H9 (cell line): ENCODE measurements around the gene DNAH11. TPM values are rescaled to one million over a fixed set of nuclear protein-coding genes. Genes with fewer than 3 reads are reported as not detected.

ENCODE experiments used
- DNase-seq: peaks from one replicate; pipeline ENCODE4 v3.0.0-alpha.2; 2017
- H2AFZ ChIP-seq: one replicate; pipeline ENCODE4 v1.6.1; 2013; ENCODE audit warnings: mild to moderate bottlenecking, low read length, control low read depth, moderate library complexity
- H2AK5ac ChIP-seq: 2 replicates; pipeline ENCODE4 v1.6.1; 2013; ENCODE audit warnings: low read length, control low read depth, mixed read lengths; ENCODE audit not compliant: insufficient read length
- H2BK120ac ChIP-seq: one replicate; pipeline ENCODE4 v1.6.1; 2013; ENCODE audit warnings: low read depth, mild to moderate bottlenecking, low read length, control low read depth, inconsistent platforms; ENCODE audit not compliant: poor library complexity, severe bottlenecking
- H2BK12ac ChIP-seq: 2 replicates; pipeline ENCODE4 v1.6.1; 2013; ENCODE audit warnings: low read length, control low read depth, mixed read lengths, low read depth; ENCODE audit not compliant: insufficient read length
- H2BK15ac ChIP-seq: 2 replicates; pipeline ENCODE4 v1.6.1; 2013; ENCODE audit warnings: low read depth, low read length, control low read depth
- H2BK20ac ChIP-seq: one replicate; pipeline ENCODE4 v1.6.1; 2013; ENCODE audit warnings: low read depth, mild to moderate bottlenecking, low read length, control low read depth, inconsistent platforms; ENCODE audit not compliant: poor library complexity, severe bottlenecking
- H2BK5ac ChIP-seq: 2 replicates; pipeline ENCODE4 v1.6.1; 2013; ENCODE audit warnings: low read length, control low read depth, mixed read lengths; ENCODE audit not compliant: insufficient read length
- H3K14ac ChIP-seq: 2 replicates; pipeline ENCODE4 v1.6.1; 2013; ENCODE audit warnings: low read length, control low read depth; ENCODE audit not compliant: insufficient read depth
- H3K18ac ChIP-seq: 2 replicates; pipeline ENCODE4 v1.6.1; 2013; ENCODE audit warnings: low read depth, mild to moderate bottlenecking, mixed read lengths, low read length, control low read depth; ENCODE audit not compliant: insufficient read length
- H3K23ac ChIP-seq: 2 replicates; pipeline ENCODE4 v1.6.1; 2013; ENCODE audit warnings: low read length, control low read depth, mixed read lengths, low read depth; ENCODE audit not compliant: insufficient read length
- H3K23me2 ChIP-seq: 2 replicates; pipeline ENCODE4 v1.6.1; 2013; ENCODE audit warnings: low read depth, mild to moderate bottlenecking, mixed read lengths, low read length, control low read depth; ENCODE audit not compliant: insufficient read length, poor library complexity, severe bottlenecking
- H3K27ac ChIP-seq: 2 replicates; pipeline ENCODE4 v1.5.1; 2013; ENCODE audit warnings: low read length, control low read depth, mixed read lengths, low read depth; ENCODE audit not compliant: insufficient read length
- H3K27me3 ChIP-seq: 2 replicates; pipeline ENCODE4 v1.6.1; 2013; ENCODE audit warnings: low read length, control low read depth, inconsistent platforms; ENCODE audit not compliant: insufficient read depth
- H3K4ac ChIP-seq: 2 replicates; pipeline ENCODE4 v1.6.1; 2013; ENCODE audit warnings: low read depth, mild to moderate bottlenecking, control low read depth, inconsistent platforms, low read length, moderate library complexity
- H3K4me1 ChIP-seq: 2 replicates; pipeline ENCODE4 v1.6.1; 2013; ENCODE audit warnings: low read length, control low read depth, inconsistent platforms; ENCODE audit not compliant: insufficient read depth
- H3K4me2 ChIP-seq: 2 replicates; pipeline ENCODE4 v1.6.1; 2013; ENCODE audit warnings: low read length, control low read depth, mixed read lengths; ENCODE audit not compliant: insufficient read length, insufficient read depth
- H3K56ac ChIP-seq: 2 replicates; pipeline ENCODE4 v1.6.1; 2013; ENCODE audit warnings: low read depth, mild to moderate bottlenecking, mixed read lengths, low read length, control low read depth; ENCODE audit not compliant: insufficient read length
- H3K79me1 ChIP-seq: 2 replicates; pipeline ENCODE4 v1.6.1; 2013; ENCODE audit warnings: low read depth, mild to moderate bottlenecking, moderate library complexity, low read length, control low read depth, inconsistent platforms; ENCODE audit not compliant: insufficient read depth, poor library complexity, severe bottlenecking
- H3K79me2 ChIP-seq: 2 replicates; pipeline ENCODE4 v1.6.1; 2013; ENCODE audit warnings: low read length, control low read depth, inconsistent platforms; ENCODE audit not compliant: insufficient read depth
- H3K9ac ChIP-seq: 2 replicates; pipeline ENCODE4 v1.6.1; 2013; ENCODE audit warnings: low read length, control low read depth, mixed read lengths; ENCODE audit not compliant: insufficient read length; ENCODE audit errors: extremely low read depth
- H3K9me3 ChIP-seq: one replicate; pipeline ENCODE4 v1.6.1; 2013; ENCODE audit warnings: low read depth, low read length, inconsistent platforms; ENCODE audit not compliant: control insufficient read depth
- H3T11ph ChIP-seq: one replicate; pipeline ENCODE4 v1.6.1; 2013; ENCODE audit warnings: mild to moderate bottlenecking, low read length, control low read depth, inconsistent platforms
- H4K20me1 ChIP-seq: one replicate; pipeline ENCODE4 v1.6.1; 2013; ENCODE audit not compliant: control insufficient read depth, insufficient read length, insufficient read depth
- H4K5ac ChIP-seq: 2 replicates; pipeline ENCODE4 v1.6.1; 2013; ENCODE audit warnings: low read depth, mild to moderate bottlenecking, mixed read lengths, low read length, control low read depth; ENCODE audit not compliant: insufficient read length
- H4K8ac ChIP-seq: replicated peaks from 2 replicates; pipeline ENCODE4 v1.6.1; 2013; ENCODE audit warnings: low read length, control low read depth, mixed read lengths, low read depth; ENCODE audit not compliant: insufficient read length
- H4K91ac ChIP-seq: 2 replicates; pipeline ENCODE4 v1.6.1; 2013; ENCODE audit warnings: low read depth, mild to moderate bottlenecking, moderate library complexity, mixed read lengths, low read length, control low read depth; ENCODE audit not compliant: insufficient read length
- H3K27ac Mint-ChIP-seq, 3 experiments: 2 replicates in 2 of 3; 3 replicates in 1 of 3; pipeline ENCODE4 v1.8.0; 2020 to 2021; ENCODE audit warnings: mixed read lengths in 3 of 3, mild to moderate bottlenecking in 1 of 3, moderate library complexity in 1 of 3
- H3K27me3 Mint-ChIP-seq: 2 replicates; pipeline ENCODE4 v1.8.0; 2021; ENCODE audit warnings: low read depth, mild to moderate bottlenecking, moderate library complexity, mixed read lengths
- H3K36me3 Mint-ChIP-seq, 3 experiments: 2 replicates in 2 of 3; 3 replicates in 1 of 3; pipeline ENCODE4 v1.8.0; 2020 to 2021; ENCODE audit warnings: low read depth in 3 of 3, mixed read lengths in 3 of 3; ENCODE audit not compliant: insufficient read depth in 1 of 3
- H3K4me1 Mint-ChIP-seq, 2 experiments: 2 replicates each; pipeline ENCODE4 v1.8.0; 2020; ENCODE audit warnings: mixed read lengths in 2 of 2
- H3K4me3 Mint-ChIP-seq, 2 experiments: 2 replicates in 1 of 2; 3 replicates in 1 of 2; pipeline ENCODE4 v1.8.0; 2020 to 2021; ENCODE audit warnings: mild to moderate bottlenecking in 2 of 2, mixed read lengths in 2 of 2, moderate library complexity in 1 of 2
- H3K9me3 Mint-ChIP-seq, 2 experiments: 2 replicates in 1 of 2; 3 replicates in 1 of 2; pipeline ENCODE4 v1.8.0; 2020; ENCODE audit warnings: mild to moderate bottlenecking in 2 of 2, mixed read lengths in 2 of 2, moderate library complexity in 1 of 2
- CTCF ChIP-seq: fragments of 200-600 bp; sonication (generic); conservative IDR thresholded peaks from 3 replicates; pipeline ENCODE4 v1.8.0; 2021; ENCODE audit warnings: antibody characterized with exemption, mild to moderate bottlenecking
- WGBS: extraction: QIAGEN DNeasy Blood & Tissue Kit; methylation state at CpG from one replicate; pipeline ENCODE4 v1.1.7; 2013; ENCODE audit warnings: missing lambda C conversion rate, low lambda C conversion rate, mixed read lengths; ENCODE audit not compliant: insufficient read length; ENCODE audit errors: extremely low coverage; 5-methylcytosine and 5-hydroxymethylcytosine counted together
- total RNA-seq: library from RNA; stranded (reverse); gene quantifications from 2 replicates; pipeline ENCODE4 v1.2.1, GENCODE V29; 2021

Gene DNAH11
- total RNA-seq, 1 experiment from 2014 or later, result 2.5 TPM

DNA sequence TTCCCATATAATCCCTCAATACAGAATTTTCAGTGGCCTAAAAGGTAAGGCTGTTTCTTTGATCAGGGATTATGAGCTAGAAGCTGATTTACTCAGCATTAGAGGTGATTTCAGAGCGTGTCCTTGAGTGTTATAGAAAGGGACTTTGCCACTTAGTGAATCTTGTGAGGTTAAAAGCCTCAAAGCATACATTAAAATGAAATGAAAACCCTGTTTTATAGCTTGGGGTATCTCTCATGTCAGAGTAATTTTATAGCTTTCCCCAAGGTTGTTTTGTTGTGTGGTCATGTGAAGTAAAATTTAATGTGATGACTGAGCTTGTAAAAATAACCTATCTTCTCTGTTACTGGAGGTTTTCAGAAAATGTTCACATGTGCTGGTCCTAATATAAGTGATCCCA is 204.1 kb downstream of the DNAH11 start:
- Histone ChIP-seq H3K23me2 (no peaks in the 10 kb centered on the region), H2BK5ac (no peak overlapping the region), H2BK15ac (no peak overlapping the region), H2BK120ac (no peak overlapping the region), H2AK5ac (no peak overlapping the region), H3T11ph (no peak overlapping the region), H3K56ac (no peak overlapping the region), H3K27me3 (no peaks in the 10 kb centered on the region), H3K27ac (no peak overlapping the region), H3K9me3 (no peaks in the 10 kb centered on the region), H3K9ac (no peak overlapping the region), H4K8ac (no peak overlapping the region), H3K4ac (no peak overlapping the region), H2BK20ac (no peak overlapping the region), H3K79me2 (no peaks in the 10 kb centered on the region), H3K23ac (no peak overlapping the region), H4K5ac (no peak overlapping the region), H3K4me1 (peaks cover 4% of the 10 kb centered on the region; the same call in 1 of the 2 replicates), H3K4me2 (no peak overlapping the region), H2AFZ (no peak overlapping the region), H3K14ac (no peak overlapping the region), H4K20me1 (no peaks in the 10 kb centered on the region), H3K79me1 (no peaks in the 10 kb centered on the region), H2BK12ac (no peak overlapping the region), H4K91ac (no peak overlapping the region), H3K18ac (no peak overlapping the region)
- DNase-seq, result no peak
- no peak overlapping the region for H3K27ac Mint-ChIP-seq
- H3K4me3 Mint-ChIP-seq, result no peak overlapping the region
- H3K4me1 Mint-ChIP-seq, result peaks cover 8 to 9% of the 10 kb centered on the region in 2 experiments
- H3K36me3 Mint-ChIP-seq, result no peaks in the 10 kb centered on the region
- no peaks in the 10 kb centered on the region for H3K27me3 Mint-ChIP-seq
- no peaks in the 10 kb centered on the region for H3K9me3 Mint-ChIP-seq
- TF ChIP-seq CTCF, result no peak
- WGBS, result no CpG with 5 or more reads among the region's 1 CpG
